Measurements from ENCODE around the gene SART3.
A peak's percentile ranks its signal among the peaks of the same experiment; 100 is the strongest.

SART3 gene

DNA sequence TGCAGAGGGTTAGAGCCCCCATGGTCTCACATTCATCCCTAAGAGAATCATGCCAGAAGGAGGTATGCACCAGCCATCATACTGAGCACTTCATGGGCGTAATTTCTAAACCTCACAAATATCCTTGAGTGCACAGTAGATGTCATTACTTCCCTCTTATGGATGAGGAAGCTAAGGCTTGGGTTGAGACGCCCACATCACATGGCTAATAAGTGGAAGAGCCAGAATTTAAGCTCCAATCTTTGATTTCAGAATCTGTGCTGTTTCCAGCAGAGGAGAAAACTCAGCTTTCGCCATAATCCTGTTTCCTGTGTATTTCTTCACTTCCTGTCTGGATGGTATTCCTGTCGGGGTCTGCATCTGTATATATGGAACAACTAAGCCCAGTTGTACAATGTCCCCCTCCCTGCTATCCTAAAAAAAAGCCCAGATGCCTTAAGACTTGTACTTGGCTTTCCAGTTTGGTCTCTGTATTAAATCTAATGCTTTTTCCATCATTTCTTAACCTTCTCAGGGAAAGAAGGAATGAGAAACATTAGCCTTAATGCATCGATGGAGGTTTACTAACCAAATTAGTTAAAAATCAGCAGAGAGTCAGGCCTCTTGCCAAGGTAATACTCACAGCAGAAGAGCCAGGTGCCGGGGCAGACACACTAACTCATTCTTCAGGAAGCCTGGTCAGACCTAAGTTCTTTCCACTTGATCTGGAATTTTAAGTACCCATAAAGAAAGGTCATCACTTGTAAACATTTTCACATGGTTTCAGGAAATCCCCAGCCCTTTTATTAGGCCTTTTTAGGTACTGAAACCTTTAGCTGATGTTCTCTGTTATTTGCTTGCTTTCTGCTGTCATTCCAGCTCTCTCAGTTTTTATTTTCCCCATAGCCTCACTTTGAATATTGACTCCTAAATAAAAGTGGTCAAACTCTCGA is 6.7 kb upstream of the SART3 start:
- H3K4me1 ChIP-seq (ENCODE audit: control insufficient read depth, insufficient read depth, low read length), result peaks cover 26% of the 10 kb centered on the region
- peaks cover 47 to 49% of the 10 kb centered on the region in 2 donors for H3K36me3 ChIP-seq (ENCODE audit: control insufficient read depth in 2 of 2, insufficient read depth in 2 of 2, low read length in 2 of 2)
- H3K27ac ChIP-seq (ENCODE audit: low read length), result no peak overlapping the region

GRCh38 chr12:108566452-108566851 is 5.5 kb upstream of the SART3 start:
- no peaks in the 10 kb centered on the region for H3K9me3 ChIP-seq (ENCODE audit: control insufficient read depth in 2 of 2, low read length in 2 of 2)
- H3K4me3 ChIP-seq (ENCODE audit: low read length in 2 of 2), result no peak overlapping the region
- peaks cover 31% of the 10 kb centered on the region for H3K4me1 ChIP-seq (ENCODE audit: control insufficient read depth, insufficient read depth, low read length)
- H3K36me3 ChIP-seq (ENCODE audit: control insufficient read depth in 2 of 2, insufficient read depth in 2 of 2, low read length in 2 of 2), result peaks cover 47 to 49% of the 10 kb centered on the region in 2 donors
- no peak overlapping the region for H3K9ac ChIP-seq (ENCODE audit: low read length in 2 of 2)
- H3K27ac ChIP-seq (ENCODE audit: low read length), result peak overlapping the region; percentile 41
- H3K27me3 ChIP-seq (ENCODE audit: control insufficient read depth in 1 of 2, insufficient read depth in 2 of 2, low read length in 2 of 2), result no peaks in the 10 kb centered on the region

More for the DNA sequence above, 6.7 kb upstream of the SART3 start:
- no peaks in the 10 kb centered on the region for H3K9me3 ChIP-seq (ENCODE audit: control insufficient read depth in 2 of 2, low read length in 2 of 2)
- no peaks in the 10 kb centered on the region for H3K27me3 ChIP-seq (ENCODE audit: control insufficient read depth in 1 of 2, insufficient read depth in 2 of 2, low read length in 2 of 2)
- H3K9ac ChIP-seq (ENCODE audit: low read length in 2 of 2), result peak overlapping the region in 1 of 2 donors; percentile 51
- no peak overlapping the region for H3K4me3 ChIP-seq (ENCODE audit: low read length in 2 of 2)

- H3K9ac ChIP-seq (ENCODE audit: low read length in 2 of 2), result peak overlapping the region in 1 of 2 donors; percentile 13
- no peaks in the 10 kb centered on the region for H3K27me3 ChIP-seq (ENCODE audit: control insufficient read depth in 1 of 2, insufficient read depth in 2 of 2, low read length in 2 of 2)
- no peak overlapping the region for H3K4me3 ChIP-seq (ENCODE audit: low read length in 2 of 2)
- H3K27ac ChIP-seq (ENCODE audit: low read length), result peak overlapping the region; percentile 41
- H3K36me3 ChIP-seq (ENCODE audit: control insufficient read depth in 2 of 2, insufficient read depth in 2 of 2, low read length in 2 of 2), result peaks cover 47 to 49% of the 10 kb centered on the region in 2 donors
- H3K4me1 ChIP-seq (ENCODE audit: control insufficient read depth, insufficient read depth, low read length), result peaks cover 31% of the 10 kb centered on the region
- H3K9me3 ChIP-seq (ENCODE audit: control insufficient read depth in 2 of 2, low read length in 2 of 2), result no peaks in the 10 kb centered on the region
Measured at GRCh38 chr12:108565976-108566375, 5.0 kb upstream of the SART3 start.

DNA sequence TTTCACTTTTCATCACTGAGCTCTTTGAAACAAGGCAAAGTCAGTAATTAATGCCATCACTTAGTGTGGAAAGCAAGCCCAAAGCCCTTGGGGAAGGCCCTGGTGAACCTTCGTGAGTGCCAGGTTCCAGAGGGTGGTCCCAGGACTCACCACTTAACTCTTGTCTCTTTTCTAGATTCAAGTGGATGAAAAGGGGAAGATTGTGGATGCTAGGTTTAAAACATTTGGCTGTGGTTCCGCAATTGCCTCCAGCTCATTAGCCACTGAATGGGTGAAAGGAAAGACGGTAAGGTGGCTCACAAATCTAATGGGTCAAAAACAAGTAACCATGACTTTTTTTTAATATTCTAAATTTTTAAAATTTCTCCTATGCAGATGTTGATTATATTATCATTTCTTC is 4.2 kb upstream of the SART3 start:
- Histone ChIP-seq H3K4me3 (ENCODE audit: low read length in 2 of 2) (no peak overlapping the region), H3K27me3 (ENCODE audit: control insufficient read depth in 1 of 2, insufficient read depth in 2 of 2, low read length in 2 of 2) (no peaks in the 10 kb centered on the region), H3K36me3 (ENCODE audit: control insufficient read depth in 2 of 2, insufficient read depth in 2 of 2, low read length in 2 of 2) (peaks cover 47% of the 10 kb centered on the region in 2 donors), H3K9ac (ENCODE audit: low read length in 2 of 2) (peak overlapping the region in 1 of 2 donors; percentile 13), H3K9me3 (ENCODE audit: control insufficient read depth in 2 of 2, low read length in 2 of 2) (no peaks in the 10 kb centered on the region), H3K4me1 (ENCODE audit: control insufficient read depth, insufficient read depth, low read length) (peaks cover 34% of the 10 kb centered on the region), H3K27ac (ENCODE audit: low read length) (peak overlapping the region; percentile 58)

GRCh38 chr12:108564724-108565123 is 3.8 kb upstream of the SART3 start:
- Histone ChIP-seq H3K9me3 (ENCODE audit: control insufficient read depth in 2 of 2, low read length in 2 of 2) (no peaks in the 10 kb centered on the region), H3K27me3 (ENCODE audit: control insufficient read depth in 1 of 2, insufficient read depth in 2 of 2, low read length in 2 of 2) (no peaks in the 10 kb centered on the region), H3K27ac (ENCODE audit: low read length) (peak overlapping the region; percentile 58), H3K4me1 (ENCODE audit: control insufficient read depth, insufficient read depth, low read length) (peaks cover 38% of the 10 kb centered on the region), H3K4me3 (ENCODE audit: low read length in 2 of 2) (no peak overlapping the region), H3K9ac (ENCODE audit: low read length in 2 of 2) (peak overlapping the region in 1 of 2 donors; percentile 13), H3K36me3 (ENCODE audit: control insufficient read depth in 2 of 2, insufficient read depth in 2 of 2, low read length in 2 of 2) (peaks cover 43 to 47% of the 10 kb centered on the region in 2 donors)

DNA sequence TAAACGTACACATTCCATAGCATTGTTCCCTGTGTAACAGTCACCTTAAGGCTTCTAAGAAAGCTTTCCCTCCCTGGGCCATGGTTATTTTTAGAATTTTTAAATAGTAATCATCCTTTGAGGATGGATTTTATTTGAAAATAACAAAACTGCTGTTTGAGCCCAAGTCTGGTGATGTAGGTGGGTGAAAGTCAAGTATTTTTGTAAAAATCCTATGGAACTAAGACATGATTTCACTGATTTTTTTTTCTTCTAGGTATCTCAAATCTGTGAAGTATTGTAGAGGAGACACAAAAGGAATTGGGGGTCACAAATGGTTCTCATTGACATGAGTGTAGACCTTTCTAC is 2.8 kb upstream of the SART3 start:
- Histone ChIP-seq H3K9me3 (ENCODE audit: control insufficient read depth in 2 of 2, low read length in 2 of 2) (no peaks in the 10 kb centered on the region), H3K4me1 (ENCODE audit: control insufficient read depth, insufficient read depth, low read length) (peaks cover 46% of the 10 kb centered on the region), H3K9ac (ENCODE audit: low read length in 2 of 2) (peak overlapping the region in 1 of 2 donors; percentile 29), H3K4me3 (ENCODE audit: low read length in 2 of 2) (peak overlapping the region; percentile 62 to 100), H3K27ac (ENCODE audit: low read length) (peak overlapping the region; percentile 91), H3K27me3 (ENCODE audit: control insufficient read depth in 1 of 2, insufficient read depth in 2 of 2, low read length in 2 of 2) (no peaks in the 10 kb centered on the region), H3K36me3 (ENCODE audit: control insufficient read depth in 2 of 2, insufficient read depth in 2 of 2, low read length in 2 of 2) (peaks cover 38 to 41% of the 10 kb centered on the region in 2 donors)

DNA sequence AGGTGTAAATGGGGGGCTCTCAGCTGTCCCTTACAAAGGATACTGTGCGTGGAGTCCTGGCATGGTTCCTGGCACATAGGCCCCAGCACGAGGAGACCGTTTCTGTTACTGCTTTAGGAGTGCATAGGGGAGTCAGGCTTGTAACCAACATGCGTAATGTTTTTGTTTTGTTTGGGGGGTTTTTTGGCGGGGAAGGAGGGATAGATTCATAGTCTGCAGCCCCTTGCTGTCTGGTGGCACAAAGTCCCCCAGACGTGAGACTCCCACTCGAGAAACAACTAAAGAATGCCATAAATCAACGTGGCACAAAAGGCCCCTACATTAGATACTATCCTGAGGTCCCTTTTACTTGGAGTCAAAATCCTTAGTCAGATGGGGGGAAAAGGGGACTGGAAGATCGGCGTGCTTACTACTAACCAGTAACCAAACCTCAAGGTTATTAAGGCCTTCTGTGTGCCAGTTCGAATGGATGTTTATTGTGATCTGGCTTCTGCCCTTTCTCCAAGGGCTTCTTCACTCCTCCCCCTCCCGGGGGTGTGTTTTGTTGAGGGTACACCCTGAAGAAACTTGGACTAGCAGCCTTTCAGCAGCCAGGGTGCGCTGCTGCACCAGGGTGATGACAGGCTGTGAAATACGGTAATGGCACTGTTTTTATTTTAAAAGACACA is 2.3 kb upstream of the SART3 start:
- no peaks in the 10 kb centered on the region for H3K27me3 ChIP-seq (ENCODE audit: control insufficient read depth in 1 of 2, insufficient read depth in 2 of 2, low read length in 2 of 2)
- H3K36me3 ChIP-seq (ENCODE audit: control insufficient read depth in 2 of 2, insufficient read depth in 2 of 2, low read length in 2 of 2), result peaks cover 33 to 36% of the 10 kb centered on the region in 2 donors
- H3K9ac ChIP-seq (ENCODE audit: low read length in 2 of 2), result peak overlapping the region; percentile 80 to 88
- H3K4me1 ChIP-seq (ENCODE audit: control insufficient read depth, insufficient read depth, low read length), result peaks cover 48% of the 10 kb centered on the region
- no peaks in the 10 kb centered on the region for H3K9me3 ChIP-seq (ENCODE audit: control insufficient read depth in 2 of 2, low read length in 2 of 2)
- peak overlapping the region; percentile 91 for H3K27ac ChIP-seq (ENCODE audit: low read length)
- peak overlapping the region; percentile 62 to 100 for H3K4me3 ChIP-seq (ENCODE audit: low read length in 2 of 2)

GRCh38 chr12:108562348-108563135 is 1.6 kb upstream of the SART3 start, which contains the start of gene ISCU:
ISCU (plus strand) TSS chr12:108562596; CDS start chr12:108562623, 27 bp downstream.
- Histone ChIP-seq H3K27ac (ENCODE audit: low read length) (peak within 1 kb of the TSS; percentile 91), H3K9me3 (ENCODE audit: control insufficient read depth in 2 of 2, low read length in 2 of 2) (no peaks in the 10 kb centered on the region), H3K9ac (ENCODE audit: low read length in 2 of 2) (peak within 1 kb of the TSS; percentile 98 to 99), H3K4me3 (ENCODE audit: low read length in 2 of 2) (peak within 1 kb of the TSS; percentile 100), H3K27me3 (ENCODE audit: control insufficient read depth in 1 of 2, insufficient read depth in 2 of 2, low read length in 2 of 2) (no peaks in the 10 kb centered on the region), H3K4me1 (ENCODE audit: control insufficient read depth, insufficient read depth, low read length) (peaks cover 53% of the 10 kb centered on the region), H3K36me3 (ENCODE audit: control insufficient read depth in 2 of 2, insufficient read depth in 2 of 2, low read length in 2 of 2) (peaks cover 26 to 31% of the 10 kb centered on the region in 2 donors)

- H3K36me3 ChIP-seq (ENCODE audit: control insufficient read depth in 2 of 2, insufficient read depth in 2 of 2, low read length in 2 of 2), result peaks cover 21 to 27% of the 10 kb centered on the region in 2 donors
- no peaks in the 10 kb centered on the region for H3K27me3 ChIP-seq (ENCODE audit: control insufficient read depth in 1 of 2, insufficient read depth in 2 of 2, low read length in 2 of 2)
- H3K4me1 ChIP-seq (ENCODE audit: control insufficient read depth, insufficient read depth, low read length), result peaks cover 56% of the 10 kb centered on the region
- H3K9ac ChIP-seq (ENCODE audit: low read length in 2 of 2), result peak overlapping the region; percentile 98 to 99
- peak overlapping the region; percentile 100 for H3K4me3 ChIP-seq (ENCODE audit: low read length in 2 of 2)
- H3K9me3 ChIP-seq (ENCODE audit: control insufficient read depth in 2 of 2, low read length in 2 of 2), result no peaks in the 10 kb centered on the region
- peak overlapping the region; percentile 91 for H3K27ac ChIP-seq (ENCODE audit: low read length)
Measured at GRCh38 chr12:108561852-108562347, 927 bp upstream of the SART3 start.

DNA sequence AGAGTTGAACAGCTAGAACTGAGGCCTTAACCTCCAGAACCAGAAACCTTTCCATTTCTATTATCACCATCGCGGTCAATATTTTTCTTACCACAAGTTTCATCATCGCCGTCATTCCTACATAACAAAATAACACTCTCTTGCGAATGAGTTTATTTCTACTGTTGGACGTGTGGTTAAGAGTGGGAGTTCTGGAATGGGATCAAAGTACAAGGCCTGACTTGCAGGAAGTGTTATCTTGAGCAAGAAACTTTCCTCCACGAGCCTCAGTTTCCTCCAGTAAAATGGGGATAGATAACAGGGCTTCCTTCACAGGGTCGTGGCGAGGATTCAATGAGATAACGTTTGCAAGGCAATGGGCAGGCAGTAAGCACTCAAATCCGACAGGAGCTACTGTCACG is 652 bp downstream of the SART3 start:
- peak overlapping the region; percentile 100 for H3K4me3 ChIP-seq (ENCODE audit: low read length in 2 of 2)
- no peaks in the 10 kb centered on the region for H3K27me3 ChIP-seq (ENCODE audit: control insufficient read depth in 1 of 2, insufficient read depth in 2 of 2, low read length in 2 of 2)
- H3K9ac ChIP-seq (ENCODE audit: low read length in 2 of 2), result peak overlapping the region; percentile 98 to 99
- peaks cover 50% of the 10 kb centered on the region for H3K4me1 ChIP-seq (ENCODE audit: control insufficient read depth, insufficient read depth, low read length)
- no peaks in the 10 kb centered on the region for H3K9me3 ChIP-seq (ENCODE audit: control insufficient read depth in 2 of 2, low read length in 2 of 2)
- peak overlapping the region; percentile 91 for H3K27ac ChIP-seq (ENCODE audit: low read length)
- peaks cover 12 to 13% of the 10 kb centered on the region in 2 donors for H3K36me3 ChIP-seq (ENCODE audit: control insufficient read depth in 2 of 2, insufficient read depth in 2 of 2, low read length in 2 of 2)

Measured in stomach smooth muscle (tissue), 2 donors.